COR-L47 (cell line): ENCODE measurements around the gene PCED1A.
"Not testable (repeated sequence)": the region's sequence is repeated elsewhere in the genome, so short reads cannot be mapped to it uniquely, and the experiment has no call there.

ENCODE experiments used
- DNase-seq: peaks from one replicate; lab custom pipeline; 2025; lab: John Stamatoyannopoulos, UW

The PCED1A gene

GRCh38 chr20:2829376-2829775 lies 11.1 kb downstream of the PCED1A start:
- no peak for DNase-seq

DNA sequence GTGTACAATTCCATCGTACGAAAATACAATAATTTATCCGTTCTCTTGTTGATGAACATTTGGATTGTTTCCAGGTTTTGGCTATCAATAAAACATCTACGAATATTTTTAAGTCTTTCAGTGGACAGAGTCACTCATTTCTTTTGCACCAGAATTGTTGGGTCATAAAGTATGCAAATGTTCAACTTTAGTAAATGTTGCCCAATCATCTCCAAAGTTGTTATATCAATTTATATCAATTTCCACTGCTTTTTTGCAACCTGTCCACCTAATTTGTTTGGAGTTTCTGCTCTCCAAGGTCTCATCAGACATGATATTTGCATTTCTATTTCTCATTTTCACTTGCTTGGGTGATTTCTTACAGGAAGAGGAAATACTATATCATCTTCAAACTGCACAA lies 13.8 kb downstream of the PCED1A start:
- no peak for DNase-seq

GRCh38 chr20:2825761-2826160 lies 14.7 kb downstream of the PCED1A start:
- no peak for DNase-seq

- DNase-seq = no peak
Measured at GRCh38 chr20:2822073-2822472, 18.4 kb downstream of the PCED1A start.

GRCh38 chr20:2820896-2821869 lies 19.3 kb downstream of the PCED1A start:
- DNase-seq = no peak

DNA sequence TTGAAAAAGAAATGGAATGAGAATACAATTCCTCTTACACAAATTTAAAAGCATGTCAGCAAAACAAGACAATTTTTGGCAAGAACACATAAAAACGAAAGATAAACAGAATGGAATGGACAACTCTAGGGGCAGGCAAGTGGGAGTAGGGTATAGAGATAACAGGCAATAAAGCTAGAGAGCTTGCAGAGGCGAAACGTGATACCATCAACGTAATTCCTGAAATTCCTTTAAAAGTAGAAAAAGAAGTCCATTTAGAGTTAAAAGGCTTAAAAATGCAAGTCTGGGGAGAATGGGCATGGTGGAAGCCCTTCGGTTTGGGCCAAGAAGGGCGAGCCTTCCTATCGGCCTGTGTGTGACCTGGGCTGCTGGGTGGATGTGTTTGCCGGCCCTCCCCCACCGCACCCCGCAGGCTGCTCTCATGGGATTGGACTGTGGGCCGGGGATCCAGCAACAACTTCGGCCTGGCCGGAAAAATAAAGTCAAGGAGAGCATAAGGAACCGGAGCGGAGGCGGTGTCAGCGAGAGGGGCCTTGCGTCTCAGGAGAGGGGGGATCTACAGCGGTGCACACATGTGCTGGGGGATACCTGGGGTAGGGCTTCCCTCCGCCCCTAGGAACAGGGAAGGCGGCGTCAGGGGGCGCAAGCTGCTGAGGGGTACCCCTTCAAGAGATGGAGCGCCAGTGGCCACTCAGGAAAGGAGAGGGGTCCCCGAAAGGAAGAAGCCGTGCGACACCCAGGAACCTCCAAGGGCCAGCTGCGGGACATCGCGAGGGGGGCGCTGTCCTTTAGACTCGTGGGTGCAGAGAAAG lies 20.2 kb downstream of the PCED1A start:
- no peak for DNase-seq

- no peak for DNase-seq
Measured at GRCh38 chr20:2817891-2818595, 22.4 kb downstream of the PCED1A start.

GRCh38 chr20:2817341-2817726 lies 23.1 kb downstream of the PCED1A start:
- no peak for DNase-seq

DNA sequence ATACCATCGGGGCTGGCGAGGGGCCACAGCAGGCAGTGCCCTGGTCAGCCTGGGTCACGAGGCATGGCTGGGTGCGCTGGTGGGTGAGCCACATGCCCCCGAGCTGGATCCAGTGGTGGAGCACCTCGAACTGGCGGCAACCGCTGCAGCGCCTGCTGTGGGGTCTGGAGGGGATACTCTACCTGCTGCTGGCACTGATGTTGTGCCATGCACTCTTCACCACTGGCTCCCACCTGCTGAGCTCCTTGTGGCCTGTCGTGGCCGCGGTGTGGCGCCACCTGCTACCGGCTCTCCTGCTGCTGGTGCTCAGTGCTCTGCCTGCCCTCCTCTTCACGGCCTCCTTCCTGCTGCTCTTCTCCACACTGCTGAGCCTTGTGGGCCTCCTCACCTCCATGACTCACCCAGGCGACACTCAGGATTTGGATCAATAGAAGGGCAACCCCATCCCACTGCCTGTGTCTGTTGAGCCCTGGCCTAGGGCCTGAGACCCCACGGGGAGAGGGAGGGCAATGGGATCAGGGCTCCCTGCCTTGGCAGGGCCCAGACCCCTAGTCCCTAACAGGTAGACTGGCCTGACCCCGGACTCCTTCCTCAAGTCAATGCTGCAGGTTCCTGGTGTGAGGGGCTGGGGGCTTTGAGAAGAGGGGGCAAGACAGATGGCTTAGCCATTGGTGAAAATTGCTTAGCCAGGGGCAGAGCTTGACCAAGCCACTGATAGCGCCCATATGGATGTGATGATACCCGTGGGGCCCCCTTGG lies 23.7 kb downstream of the PCED1A start:
- DNase-seq = no peak

DNA sequence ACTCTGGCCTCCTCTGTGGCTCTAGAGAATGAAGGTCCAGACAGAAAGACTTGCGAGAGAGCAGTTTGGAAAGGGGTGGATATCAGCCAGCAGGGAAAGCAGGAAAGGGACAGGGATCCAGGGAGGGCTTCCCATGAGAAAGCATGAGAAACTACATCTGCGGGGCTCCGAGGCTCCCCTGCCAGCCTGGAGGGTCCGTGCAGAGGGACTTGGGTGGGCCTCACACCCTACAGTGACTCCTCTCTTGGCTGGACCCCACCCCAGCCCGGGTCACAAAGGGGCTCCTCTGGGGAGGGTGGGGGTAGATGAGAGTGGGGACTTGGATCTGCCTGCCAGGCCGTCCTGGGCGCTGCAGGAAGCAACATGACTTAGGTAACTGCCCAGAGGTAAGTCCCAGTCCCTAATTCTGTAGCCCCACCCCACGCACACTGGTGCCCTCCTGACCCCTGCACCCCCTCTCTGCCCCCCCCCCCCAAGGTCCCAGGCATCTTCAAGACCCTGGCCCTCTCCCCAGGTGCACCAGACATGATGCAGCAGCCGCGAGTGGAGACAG lies 24.3 kb downstream of the PCED1A start, which contains the start of gene TMEM239:
TMEM239 (plus strand) TSS at position 335 of the 553 bp plus-strand sequence; CDS start at position 526, 191 bp downstream.
- no peak for DNase-seq

- DNase-seq = no peak
Measured at GRCh38 chr20:2815242-2815900, 25.1 kb downstream of the PCED1A start.

DNA sequence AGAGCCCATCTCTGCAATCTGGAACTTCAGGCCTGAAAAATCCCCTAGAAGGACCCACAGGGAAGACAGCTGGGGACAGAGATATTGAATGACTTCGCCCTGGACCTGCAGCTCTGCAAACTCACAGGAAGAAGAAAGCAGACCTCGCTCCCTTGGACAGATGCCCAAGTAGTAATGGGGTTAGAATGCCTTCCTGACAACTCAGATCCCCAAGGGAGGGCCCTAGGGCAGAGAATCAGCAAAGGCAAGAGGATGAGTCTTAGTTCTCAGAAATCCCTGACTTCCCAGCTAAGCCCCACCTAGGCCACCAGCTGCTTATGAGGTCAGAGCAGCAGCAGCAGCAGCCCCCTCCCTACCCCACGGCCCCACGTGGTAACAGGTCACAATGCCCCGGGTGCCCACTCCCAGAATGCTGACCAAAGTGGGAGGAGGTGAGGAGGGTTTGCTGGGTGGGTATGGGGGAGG lies 25.8 kb downstream of the PCED1A start, which contains the start of gene C20orf141:
C20orf141 (plus strand) TSS at position 401 of the 465 bp plus-strand sequence. CDS start 198 bp downstream, outside the sequence.
- no peak for DNase-seq

GRCh38 chr20:2814076-2814475 lies 26.4 kb downstream of the PCED1A start:
- no peak for DNase-seq

GRCh38 chr20:2812189-2812588 lies 28.3 kb downstream of the PCED1A start:
- no peak for DNase-seq

DNA sequence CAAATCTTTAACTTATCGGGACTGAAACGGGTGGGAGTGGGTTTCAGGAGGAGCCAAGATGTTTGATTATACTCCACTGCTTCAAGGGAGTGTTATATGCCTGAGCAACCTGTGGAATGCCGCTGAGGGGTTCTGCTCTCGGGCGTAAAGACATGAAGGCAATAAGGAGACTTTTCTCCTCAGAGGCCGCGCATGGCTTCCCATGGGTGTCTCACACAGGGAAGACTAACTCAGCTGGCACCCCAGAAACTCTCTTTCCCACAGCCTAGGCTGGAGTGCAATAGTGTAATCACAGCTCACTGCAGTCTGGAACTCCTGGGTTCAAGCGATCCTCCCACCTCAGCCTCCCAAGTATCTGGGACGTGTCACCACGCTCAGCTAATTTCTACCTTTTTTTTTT lies 30.8 kb downstream of the PCED1A start:
- DNase-seq = no peak

GRCh38 chr20:2807929-2808328 lies 32.5 kb downstream of the PCED1A start:
- not testable (repeated sequence) for DNase-seq

DNA sequence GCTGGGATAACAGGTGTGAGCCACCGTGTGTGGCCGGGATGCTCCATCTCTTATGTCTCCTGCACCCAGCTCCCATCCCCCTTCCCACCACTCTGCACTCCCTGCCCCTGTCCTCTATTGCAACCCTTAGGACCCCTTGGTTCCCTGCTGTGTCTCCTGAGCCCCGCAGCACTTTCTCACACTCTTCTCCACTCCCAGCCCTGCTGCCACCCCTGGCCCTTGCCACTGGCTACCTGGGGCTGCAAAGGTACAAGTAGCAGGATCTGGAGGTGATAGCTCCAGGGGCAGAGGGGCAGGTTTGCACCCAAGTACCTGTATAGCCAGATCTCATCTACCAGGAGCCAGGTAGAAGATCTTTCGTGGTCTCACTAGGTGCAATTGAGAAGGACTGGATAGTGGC lies 33.4 kb downstream of the PCED1A start:
- DNase-seq = no peak

DNA sequence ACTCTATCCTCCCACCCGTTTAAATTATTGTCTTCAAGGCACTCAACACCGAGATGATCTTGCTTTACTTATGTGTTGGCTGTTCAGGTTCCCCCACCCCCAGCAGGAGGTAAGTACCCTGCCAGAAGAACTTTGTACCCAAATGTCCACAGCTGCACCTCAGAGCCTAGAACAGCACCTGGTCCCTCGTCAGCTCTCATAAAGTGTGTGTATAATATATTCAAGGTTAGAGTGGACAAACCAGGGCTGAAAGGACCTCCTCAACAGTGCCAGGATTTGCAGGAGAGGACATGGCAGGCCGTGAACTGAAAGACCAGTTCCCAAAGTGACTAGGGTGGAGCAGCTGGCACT lies 34.1 kb downstream of the PCED1A start:
- no peak for DNase-seq

- DNase-seq = no peak
Measured at GRCh38 chr20:2805689-2806350, 34.6 kb downstream of the PCED1A start.
